H9 (cell line): Measurements from ENCODE around the gene NBPF15. TPM values are rescaled to one million over a fixed set of nuclear protein-coding genes. Genes with fewer than 3 reads are reported as not detected.
"Not testable (repeated sequence)": the region's sequence is repeated elsewhere in the genome, so short reads cannot be mapped to it uniquely, and the experiment has no call there.

Experiments used
- DNase-seq: peaks from one replicate; pipeline ENCODE4 v3.0.0-alpha.2; 2017
- H2AFZ ChIP-seq: one replicate; pipeline ENCODE4 v1.6.1; 2013; ENCODE audit warnings: mild to moderate bottlenecking, low read length, control low read depth, moderate library complexity
- H2AK5ac ChIP-seq: 2 replicates; pipeline ENCODE4 v1.6.1; 2013; ENCODE audit warnings: low read length, control low read depth, mixed read lengths; ENCODE audit not compliant: insufficient read length
- H2BK120ac ChIP-seq: one replicate; pipeline ENCODE4 v1.6.1; 2013; ENCODE audit warnings: low read depth, mild to moderate bottlenecking, low read length, control low read depth, inconsistent platforms; ENCODE audit not compliant: poor library complexity, severe bottlenecking
- H2BK12ac ChIP-seq: 2 replicates; pipeline ENCODE4 v1.6.1; 2013; ENCODE audit warnings: low read length, control low read depth, mixed read lengths, low read depth; ENCODE audit not compliant: insufficient read length
- H2BK15ac ChIP-seq: 2 replicates; pipeline ENCODE4 v1.6.1; 2013; ENCODE audit warnings: low read depth, low read length, control low read depth
- H2BK20ac ChIP-seq: one replicate; pipeline ENCODE4 v1.6.1; 2013; ENCODE audit warnings: low read depth, mild to moderate bottlenecking, low read length, control low read depth, inconsistent platforms; ENCODE audit not compliant: poor library complexity, severe bottlenecking
- H2BK5ac ChIP-seq: 2 replicates; pipeline ENCODE4 v1.6.1; 2013; ENCODE audit warnings: low read length, control low read depth, mixed read lengths; ENCODE audit not compliant: insufficient read length
- H3K14ac ChIP-seq: 2 replicates; pipeline ENCODE4 v1.6.1; 2013; ENCODE audit warnings: low read length, control low read depth; ENCODE audit not compliant: insufficient read depth
- H3K18ac ChIP-seq: 2 replicates; pipeline ENCODE4 v1.6.1; 2013; ENCODE audit warnings: low read depth, mild to moderate bottlenecking, mixed read lengths, low read length, control low read depth; ENCODE audit not compliant: insufficient read length
- H3K23ac ChIP-seq: 2 replicates; pipeline ENCODE4 v1.6.1; 2013; ENCODE audit warnings: low read length, control low read depth, mixed read lengths, low read depth; ENCODE audit not compliant: insufficient read length
- H3K23me2 ChIP-seq: 2 replicates; pipeline ENCODE4 v1.6.1; 2013; ENCODE audit warnings: low read depth, mild to moderate bottlenecking, mixed read lengths, low read length, control low read depth; ENCODE audit not compliant: insufficient read length, poor library complexity, severe bottlenecking
- H3K27ac ChIP-seq: 2 replicates; pipeline ENCODE4 v1.5.1; 2013; ENCODE audit warnings: low read length, control low read depth, mixed read lengths, low read depth; ENCODE audit not compliant: insufficient read length
- H3K27me3 ChIP-seq: 2 replicates; pipeline ENCODE4 v1.6.1; 2013; ENCODE audit warnings: low read length, control low read depth, inconsistent platforms; ENCODE audit not compliant: insufficient read depth
- H3K4ac ChIP-seq: 2 replicates; pipeline ENCODE4 v1.6.1; 2013; ENCODE audit warnings: low read depth, mild to moderate bottlenecking, control low read depth, inconsistent platforms, low read length, moderate library complexity
- H3K4me1 ChIP-seq: 2 replicates; pipeline ENCODE4 v1.6.1; 2013; ENCODE audit warnings: low read length, control low read depth, inconsistent platforms; ENCODE audit not compliant: insufficient read depth
- H3K4me2 ChIP-seq: 2 replicates; pipeline ENCODE4 v1.6.1; 2013; ENCODE audit warnings: low read length, control low read depth, mixed read lengths; ENCODE audit not compliant: insufficient read length, insufficient read depth
- H3K56ac ChIP-seq: 2 replicates; pipeline ENCODE4 v1.6.1; 2013; ENCODE audit warnings: low read depth, mild to moderate bottlenecking, mixed read lengths, low read length, control low read depth; ENCODE audit not compliant: insufficient read length
- H3K79me1 ChIP-seq: 2 replicates; pipeline ENCODE4 v1.6.1; 2013; ENCODE audit warnings: low read depth, mild to moderate bottlenecking, moderate library complexity, low read length, control low read depth, inconsistent platforms; ENCODE audit not compliant: insufficient read depth, poor library complexity, severe bottlenecking
- H3K79me2 ChIP-seq: 2 replicates; pipeline ENCODE4 v1.6.1; 2013; ENCODE audit warnings: low read length, control low read depth, inconsistent platforms; ENCODE audit not compliant: insufficient read depth
- H3K9ac ChIP-seq: 2 replicates; pipeline ENCODE4 v1.6.1; 2013; ENCODE audit warnings: low read length, control low read depth, mixed read lengths; ENCODE audit not compliant: insufficient read length; ENCODE audit errors: extremely low read depth
- H3K9me3 ChIP-seq: one replicate; pipeline ENCODE4 v1.6.1; 2013; ENCODE audit warnings: low read depth, low read length, inconsistent platforms; ENCODE audit not compliant: control insufficient read depth
- H3T11ph ChIP-seq: one replicate; pipeline ENCODE4 v1.6.1; 2013; ENCODE audit warnings: mild to moderate bottlenecking, low read length, control low read depth, inconsistent platforms
- H4K20me1 ChIP-seq: one replicate; pipeline ENCODE4 v1.6.1; 2013; ENCODE audit not compliant: control insufficient read depth, insufficient read length, insufficient read depth
- H4K5ac ChIP-seq: 2 replicates; pipeline ENCODE4 v1.6.1; 2013; ENCODE audit warnings: low read depth, mild to moderate bottlenecking, mixed read lengths, low read length, control low read depth; ENCODE audit not compliant: insufficient read length
- H4K8ac ChIP-seq: replicated peaks from 2 replicates; pipeline ENCODE4 v1.6.1; 2013; ENCODE audit warnings: low read length, control low read depth, mixed read lengths, low read depth; ENCODE audit not compliant: insufficient read length
- H4K91ac ChIP-seq: 2 replicates; pipeline ENCODE4 v1.6.1; 2013; ENCODE audit warnings: low read depth, mild to moderate bottlenecking, moderate library complexity, mixed read lengths, low read length, control low read depth; ENCODE audit not compliant: insufficient read length
- H3K27ac Mint-ChIP-seq, 3 experiments: 2 replicates in 2 of 3; 3 replicates in 1 of 3; pipeline ENCODE4 v1.8.0; 2020 to 2021; ENCODE audit warnings: mixed read lengths in 3 of 3, mild to moderate bottlenecking in 1 of 3, moderate library complexity in 1 of 3
- H3K27me3 Mint-ChIP-seq: 2 replicates; pipeline ENCODE4 v1.8.0; 2021; ENCODE audit warnings: low read depth, mild to moderate bottlenecking, moderate library complexity, mixed read lengths
- H3K36me3 Mint-ChIP-seq, 3 experiments: 2 replicates in 2 of 3; 3 replicates in 1 of 3; pipeline ENCODE4 v1.8.0; 2020 to 2021; ENCODE audit warnings: low read depth in 3 of 3, mixed read lengths in 3 of 3; ENCODE audit not compliant: insufficient read depth in 1 of 3
- H3K4me1 Mint-ChIP-seq, 2 experiments: 2 replicates each; pipeline ENCODE4 v1.8.0; 2020; ENCODE audit warnings: mixed read lengths in 2 of 2
- H3K4me3 Mint-ChIP-seq, 2 experiments: 2 replicates in 1 of 2; 3 replicates in 1 of 2; pipeline ENCODE4 v1.8.0; 2020 to 2021; ENCODE audit warnings: mild to moderate bottlenecking in 2 of 2, mixed read lengths in 2 of 2, moderate library complexity in 1 of 2
- H3K9me3 Mint-ChIP-seq, 2 experiments: 2 replicates in 1 of 2; 3 replicates in 1 of 2; pipeline ENCODE4 v1.8.0; 2020; ENCODE audit warnings: mild to moderate bottlenecking in 2 of 2, mixed read lengths in 2 of 2, moderate library complexity in 1 of 2
- WGBS: extraction: QIAGEN DNeasy Blood & Tissue Kit; methylation state at CpG from one replicate; pipeline ENCODE4 v1.1.7; 2013; ENCODE audit warnings: missing lambda C conversion rate, low lambda C conversion rate, mixed read lengths; ENCODE audit not compliant: insufficient read length; ENCODE audit errors: extremely low coverage; 5-methylcytosine and 5-hydroxymethylcytosine counted together
- total RNA-seq: library from RNA; stranded (reverse); gene quantifications from 2 replicates; pipeline ENCODE4 v1.2.1, GENCODE V29; 2021
- TF ChIP-seq, protein P1 (sequence below): fragments of 200-600 bp; sonication (generic); conservative IDR thresholded peaks from 3 replicates; pipeline ENCODE4 v1.8.0; 2021; ENCODE audit warnings: antibody characterized with exemption, mild to moderate bottlenecking

Gene NBPF15
- total RNA-seq, 1 experiment from 2014 or later: 9.3 TPM

DNA sequence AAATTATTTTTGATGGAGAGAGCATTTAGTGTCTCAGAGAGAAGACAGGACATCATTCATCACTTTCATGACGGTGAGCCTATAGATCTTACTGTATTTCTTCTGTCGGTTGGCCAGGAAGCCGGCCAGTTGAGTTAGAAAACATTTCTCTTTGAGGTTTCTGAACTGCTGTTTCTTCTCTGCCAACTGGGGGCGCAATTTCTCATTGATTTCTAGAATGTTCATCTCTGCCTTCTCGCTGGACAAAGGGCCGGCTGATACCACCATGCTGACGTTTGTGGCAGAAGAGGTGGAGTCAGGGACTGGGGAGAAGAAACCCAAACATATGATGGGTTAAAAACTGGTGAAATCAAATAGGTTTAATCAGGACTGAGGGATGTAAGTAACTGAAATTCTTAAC is 21.7 kb downstream of the NBPF15 start:
- H3K4me2 ChIP-seq, H2AK5ac ChIP-seq, H2BK12ac ChIP-seq, H3K23me2 ChIP-seq, H3K9ac ChIP-seq, H4K5ac ChIP-seq, H3K9me3 Mint-ChIP-seq, H3K14ac ChIP-seq, H3K79me1 ChIP-seq, H3K36me3 Mint-ChIP-seq, H2BK5ac ChIP-seq, H4K20me1 ChIP-seq, H3K27ac Mint-ChIP-seq, H3K18ac ChIP-seq, H2BK120ac ChIP-seq, H2BK20ac ChIP-seq, H3K4ac ChIP-seq, H3K27me3 Mint-ChIP-seq, H3K4me1 Mint-ChIP-seq, H3T11ph ChIP-seq, H3K27me3 ChIP-seq, H3K56ac ChIP-seq, H3K27ac ChIP-seq, H3K4me3 Mint-ChIP-seq, H3K23ac ChIP-seq, H3K4me1 ChIP-seq, H4K8ac ChIP-seq, H2BK15ac ChIP-seq, DNase-seq, H3K9me3 ChIP-seq, H2AFZ ChIP-seq, H4K91ac ChIP-seq, H3K79me2 ChIP-seq: not testable (repeated sequence)
- TF ChIP-seq, protein P1, sequence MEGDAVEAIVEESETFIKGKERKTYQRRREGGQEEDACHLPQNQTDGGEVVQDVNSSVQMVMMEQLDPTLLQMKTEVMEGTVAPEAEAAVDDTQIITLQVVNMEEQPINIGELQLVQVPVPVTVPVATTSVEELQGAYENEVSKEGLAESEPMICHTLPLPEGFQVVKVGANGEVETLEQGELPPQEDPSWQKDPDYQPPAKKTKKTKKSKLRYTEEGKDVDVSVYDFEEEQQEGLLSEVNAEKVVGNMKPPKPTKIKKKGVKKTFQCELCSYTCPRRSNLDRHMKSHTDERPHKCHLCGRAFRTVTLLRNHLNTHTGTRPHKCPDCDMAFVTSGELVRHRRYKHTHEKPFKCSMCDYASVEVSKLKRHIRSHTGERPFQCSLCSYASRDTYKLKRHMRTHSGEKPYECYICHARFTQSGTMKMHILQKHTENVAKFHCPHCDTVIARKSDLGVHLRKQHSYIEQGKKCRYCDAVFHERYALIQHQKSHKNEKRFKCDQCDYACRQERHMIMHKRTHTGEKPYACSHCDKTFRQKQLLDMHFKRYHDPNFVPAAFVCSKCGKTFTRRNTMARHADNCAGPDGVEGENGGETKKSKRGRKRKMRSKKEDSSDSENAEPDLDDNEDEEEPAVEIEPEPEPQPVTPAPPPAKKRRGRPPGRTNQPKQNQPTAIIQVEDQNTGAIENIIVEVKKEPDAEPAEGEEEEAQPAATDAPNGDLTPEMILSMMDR: peak; percentile 53; the same call in 2 of the 3 replicates
- no CpG with 5 or more reads among the region's 7 CpGs for WGBS
